ENCODE data around the gene BICC1. TPM values are rescaled to one million over a fixed set of nuclear protein-coding genes. Genes with fewer than 3 reads are reported as not detected.

The BICC1 gene
- total RNA-seq, 1 donor from 2014 or later: 2.4 TPM

GRCh38 chr10:58773944-58774343 lies 261.3 kb downstream of the BICC1 start:
- TF ChIP-seq, protein P1, sequence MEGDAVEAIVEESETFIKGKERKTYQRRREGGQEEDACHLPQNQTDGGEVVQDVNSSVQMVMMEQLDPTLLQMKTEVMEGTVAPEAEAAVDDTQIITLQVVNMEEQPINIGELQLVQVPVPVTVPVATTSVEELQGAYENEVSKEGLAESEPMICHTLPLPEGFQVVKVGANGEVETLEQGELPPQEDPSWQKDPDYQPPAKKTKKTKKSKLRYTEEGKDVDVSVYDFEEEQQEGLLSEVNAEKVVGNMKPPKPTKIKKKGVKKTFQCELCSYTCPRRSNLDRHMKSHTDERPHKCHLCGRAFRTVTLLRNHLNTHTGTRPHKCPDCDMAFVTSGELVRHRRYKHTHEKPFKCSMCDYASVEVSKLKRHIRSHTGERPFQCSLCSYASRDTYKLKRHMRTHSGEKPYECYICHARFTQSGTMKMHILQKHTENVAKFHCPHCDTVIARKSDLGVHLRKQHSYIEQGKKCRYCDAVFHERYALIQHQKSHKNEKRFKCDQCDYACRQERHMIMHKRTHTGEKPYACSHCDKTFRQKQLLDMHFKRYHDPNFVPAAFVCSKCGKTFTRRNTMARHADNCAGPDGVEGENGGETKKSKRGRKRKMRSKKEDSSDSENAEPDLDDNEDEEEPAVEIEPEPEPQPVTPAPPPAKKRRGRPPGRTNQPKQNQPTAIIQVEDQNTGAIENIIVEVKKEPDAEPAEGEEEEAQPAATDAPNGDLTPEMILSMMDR (conservative IDR thresholded peaks at IDR 0.05): no peak
- H3K4me3 Mint-ChIP-seq: no peak overlapping the region
- no peak for DNase-seq (ENCODE audit: low read depth, low spot score)
- no peak overlapping the region for H3K27ac Mint-ChIP-seq (ENCODE audit: unreplicated experiment)
- no peaks in the 10 kb centered on the region for H3K36me3 Mint-ChIP-seq (ENCODE audit: low read depth)
- H3K9me3 Mint-ChIP-seq: no peaks in the 10 kb centered on the region
- H3K4me1 Mint-ChIP-seq: no peaks in the 10 kb centered on the region
- H3K27me3 Mint-ChIP-seq (ENCODE audit: low read depth): no peaks in the 10 kb centered on the region

GRCh38 chr10:58775960-58776567 lies 263.4 kb downstream of the BICC1 start:
- Mint-ChIP-seq H3K4me1 (no peaks in the 10 kb centered on the region), H3K36me3 (ENCODE audit: low read depth) (no peaks in the 10 kb centered on the region), H3K27me3 (ENCODE audit: low read depth) (no peaks in the 10 kb centered on the region), H3K9me3 (no peaks in the 10 kb centered on the region), H3K4me3 (no peak overlapping the region), H3K27ac (ENCODE audit: unreplicated experiment) (no peak overlapping the region)
- no peak for DNase-seq (ENCODE audit: low read depth, low spot score)
- TF ChIP-seq, protein P1 (conservative IDR thresholded peaks at IDR 0.05): no peak

- no peaks in the 10 kb centered on the region for H3K36me3 Mint-ChIP-seq (ENCODE audit: low read depth)
- TF ChIP-seq, protein P1 (conservative IDR thresholded peaks at IDR 0.05): no peak
- H3K27me3 Mint-ChIP-seq (ENCODE audit: low read depth): no peaks in the 10 kb centered on the region
- no peaks in the 10 kb centered on the region for H3K9me3 Mint-ChIP-seq
- H3K4me1 Mint-ChIP-seq: no peaks in the 10 kb centered on the region
- H3K4me3 Mint-ChIP-seq: no peak overlapping the region
- no peak overlapping the region for H3K27ac Mint-ChIP-seq (ENCODE audit: unreplicated experiment)
- DNase-seq (ENCODE audit: low read depth, low spot score): no peak
Measured at GRCh38 chr10:58776568-58777318, 264.1 kb downstream of the BICC1 start.

- DNase-seq (ENCODE audit: low read depth, low spot score): no peak
- Mint-ChIP-seq H3K27ac (ENCODE audit: unreplicated experiment) (no peak overlapping the region), H3K9me3 (no peaks in the 10 kb centered on the region), H3K27me3 (ENCODE audit: low read depth) (no peaks in the 10 kb centered on the region), H3K4me3 (no peak overlapping the region), H3K36me3 (ENCODE audit: low read depth) (no peaks in the 10 kb centered on the region), H3K4me1 (no peaks in the 10 kb centered on the region)
- TF ChIP-seq, protein P1 (conservative IDR thresholded peaks at IDR 0.05): no peak
Measured at GRCh38 chr10:58778966-58779365, 266.3 kb downstream of the BICC1 start.

DNA sequence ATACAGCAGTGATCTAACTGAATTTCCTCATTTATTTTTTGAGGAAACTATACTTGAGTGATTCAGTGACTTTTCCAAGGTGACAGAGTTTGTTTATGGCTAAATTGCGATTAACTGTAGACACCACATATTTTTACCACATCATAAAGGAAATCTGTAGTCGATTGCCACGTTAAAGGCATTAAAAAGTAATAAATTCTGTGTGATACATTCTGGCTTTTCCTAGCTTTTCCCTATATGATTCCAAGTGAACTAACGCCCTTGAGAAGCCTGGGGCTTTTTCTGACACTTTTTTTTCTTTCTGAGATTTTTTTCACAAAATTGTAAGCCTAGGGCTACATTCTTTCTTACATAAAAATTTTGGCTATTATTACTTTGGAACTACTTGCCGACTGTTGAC lies 266.9 kb downstream of the BICC1 start:
- Mint-ChIP-seq H3K27me3 (ENCODE audit: low read depth) (no peaks in the 10 kb centered on the region), H3K27ac (ENCODE audit: unreplicated experiment) (no peak overlapping the region), H3K9me3 (no peaks in the 10 kb centered on the region), H3K4me3 (no peak overlapping the region), H3K4me1 (no peaks in the 10 kb centered on the region), H3K36me3 (ENCODE audit: low read depth) (no peaks in the 10 kb centered on the region)
- DNase-seq (ENCODE audit: low read depth, low spot score): no peak
- TF ChIP-seq, protein P1 (conservative IDR thresholded peaks at IDR 0.05): no peak

All from neural crest cell (in vitro differentiated cells).